Epithelial cell of proximal tubule (primary cell): ENCODE results near the gene TATDN2. TPM values are rescaled to one million over a fixed set of nuclear protein-coding genes. Genes with fewer than 3 reads are reported as not detected.

Experiments
- DNase-seq: peaks from one replicate; pipeline ENCODE4 v3.0.0-alpha.2; 2011; ENCODE audit warnings: low read depth
- H3K4me3 ChIP-seq: 2 replicates; pipeline ENCODE4 v1.5.1; 2011; ENCODE audit warnings: low read depth, mild to moderate bottlenecking, low read length
- total RNA-seq: library from RNA; depleted of rRNA; stranded (reverse); fragments of >200 nt; gene quantifications from 2 replicates; pipeline ENCODE4 v1.2.3, GENCODE V29; 2015
- TF ChIP-seq, protein P1 (sequence below): conservative IDR thresholded peaks from 2 replicates; pipeline ENCODE4 v1.5.1; 2012; ENCODE audit warnings: low read depth, mild to moderate bottlenecking, low read length

The TATDN2 gene
- total RNA-seq, 1 donor from 2014 or later: 14.6 TPM

DNA sequence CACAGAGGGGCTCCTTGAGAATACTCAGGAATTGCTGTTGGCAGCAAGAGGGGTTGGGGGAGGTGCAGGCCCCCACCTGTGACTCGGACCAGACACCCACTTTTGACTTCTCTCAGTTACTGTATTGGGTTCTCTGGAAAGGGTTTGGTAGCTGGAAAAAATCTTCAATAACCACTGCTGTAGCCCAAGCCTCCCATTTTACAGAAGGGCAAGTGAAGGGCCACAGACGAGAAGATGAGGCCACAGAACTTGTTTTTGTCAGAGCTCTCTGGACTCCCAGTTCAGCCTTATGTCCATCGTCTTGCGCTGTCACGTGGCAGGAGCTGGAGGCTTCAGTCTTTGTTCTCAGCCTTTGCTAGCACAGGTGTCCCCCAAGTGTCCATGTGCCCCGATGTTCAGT is 12.7 kb upstream of the TATDN2 start:
- H3K4me3 ChIP-seq: no peak overlapping the region
- TF ChIP-seq, protein P1, sequence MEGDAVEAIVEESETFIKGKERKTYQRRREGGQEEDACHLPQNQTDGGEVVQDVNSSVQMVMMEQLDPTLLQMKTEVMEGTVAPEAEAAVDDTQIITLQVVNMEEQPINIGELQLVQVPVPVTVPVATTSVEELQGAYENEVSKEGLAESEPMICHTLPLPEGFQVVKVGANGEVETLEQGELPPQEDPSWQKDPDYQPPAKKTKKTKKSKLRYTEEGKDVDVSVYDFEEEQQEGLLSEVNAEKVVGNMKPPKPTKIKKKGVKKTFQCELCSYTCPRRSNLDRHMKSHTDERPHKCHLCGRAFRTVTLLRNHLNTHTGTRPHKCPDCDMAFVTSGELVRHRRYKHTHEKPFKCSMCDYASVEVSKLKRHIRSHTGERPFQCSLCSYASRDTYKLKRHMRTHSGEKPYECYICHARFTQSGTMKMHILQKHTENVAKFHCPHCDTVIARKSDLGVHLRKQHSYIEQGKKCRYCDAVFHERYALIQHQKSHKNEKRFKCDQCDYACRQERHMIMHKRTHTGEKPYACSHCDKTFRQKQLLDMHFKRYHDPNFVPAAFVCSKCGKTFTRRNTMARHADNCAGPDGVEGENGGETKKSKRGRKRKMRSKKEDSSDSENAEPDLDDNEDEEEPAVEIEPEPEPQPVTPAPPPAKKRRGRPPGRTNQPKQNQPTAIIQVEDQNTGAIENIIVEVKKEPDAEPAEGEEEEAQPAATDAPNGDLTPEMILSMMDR: no peak
- no peak for DNase-seq

DNA sequence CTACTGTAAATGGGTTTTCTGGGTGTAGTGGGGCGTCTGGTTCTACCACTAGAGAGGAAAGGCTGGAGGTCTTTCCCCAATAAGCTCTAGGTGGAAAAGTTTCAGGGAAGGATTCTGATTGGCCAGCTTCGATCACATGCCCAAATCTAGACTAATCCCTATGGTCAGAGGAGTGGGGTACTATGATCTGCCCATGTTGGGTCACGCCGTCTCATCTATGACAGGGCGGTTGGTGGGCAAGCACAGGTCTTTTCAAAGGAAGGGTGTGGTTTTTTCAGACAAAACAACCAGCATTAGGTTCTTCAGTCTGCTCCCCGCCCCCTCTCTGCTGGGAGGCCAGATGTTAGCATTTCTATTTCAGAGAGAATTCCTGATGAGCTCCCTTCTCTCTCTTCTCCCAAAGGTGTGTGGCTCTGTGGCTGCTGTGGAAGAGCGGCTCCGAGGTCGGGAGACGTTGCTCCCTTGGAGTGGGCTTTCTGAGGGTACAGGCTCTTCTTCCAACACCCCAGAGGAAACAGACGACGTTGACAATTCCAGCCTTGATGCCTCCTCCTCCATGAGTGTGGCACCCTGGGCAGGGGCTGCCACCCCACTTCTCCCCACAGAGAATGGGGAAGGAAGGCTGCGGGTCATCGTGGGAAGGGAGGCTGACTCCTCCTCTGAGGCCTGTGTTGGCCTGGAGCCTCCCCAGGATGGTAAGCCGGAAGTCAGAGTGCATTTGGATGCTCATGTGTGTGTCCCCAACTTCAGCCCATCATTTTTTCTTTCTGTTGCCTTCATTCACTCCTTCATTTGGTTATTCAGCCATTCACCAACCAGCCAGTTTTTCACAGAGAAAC is 9.7 kb upstream of the TATDN2 start:
- TF ChIP-seq, protein P1: no peak
- DNase-seq: no peak
- no peak overlapping the region for H3K4me3 ChIP-seq

DNA sequence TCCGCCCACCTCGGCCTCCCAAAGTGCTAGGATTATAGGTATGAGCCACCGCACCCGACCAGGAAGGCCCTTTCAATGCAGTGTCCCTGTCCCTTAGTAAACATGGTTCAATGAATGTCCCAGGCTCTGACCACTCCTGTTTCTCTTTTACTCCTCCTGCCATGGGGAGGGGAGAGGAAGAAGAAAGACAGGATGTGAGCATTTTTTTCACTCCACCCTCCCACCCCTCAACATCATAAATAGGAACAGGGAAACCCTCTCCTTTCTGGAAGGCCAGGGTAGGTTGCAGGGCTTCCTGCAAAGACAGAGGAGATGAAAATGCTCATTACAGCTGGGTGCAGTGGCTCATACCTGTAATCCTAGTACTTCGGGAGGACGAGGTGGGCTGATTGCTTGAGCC is 7.5 kb upstream of the TATDN2 start:
- no peak for DNase-seq
- TF ChIP-seq, protein P1: no peak
- H3K4me3 ChIP-seq: no peak overlapping the region

- TF ChIP-seq, protein P1: no peak
- no peak overlapping the region for H3K4me3 ChIP-seq
- no peak for DNase-seq
These were observed 5.8 kb upstream of the TATDN2 start for GRCh38 chr3:10242182-10243065.

DNA sequence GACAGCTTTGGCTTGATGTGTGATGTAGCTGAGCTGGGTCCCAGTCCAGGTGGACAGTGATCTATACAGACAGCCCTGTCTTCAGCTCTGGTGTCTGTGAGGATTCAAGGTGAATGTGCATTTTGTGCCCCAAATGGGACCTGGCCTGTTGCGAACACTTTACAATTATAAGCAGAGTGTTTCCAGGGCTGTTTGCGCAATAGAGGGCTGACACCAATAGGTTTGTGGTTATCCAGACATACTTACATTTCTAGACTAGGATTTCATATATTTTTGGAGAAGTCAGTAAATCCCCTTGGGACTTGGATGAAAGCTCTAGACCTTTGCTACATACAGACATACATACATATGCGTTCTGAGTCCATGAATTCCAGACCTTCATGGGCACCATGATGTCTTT is 4.2 kb upstream of the TATDN2 start:
- no peak for DNase-seq
- no peak overlapping the region for H3K4me3 ChIP-seq
- TF ChIP-seq, protein P1: no peak

- TF ChIP-seq, protein P1: no peak
- no peak for DNase-seq
- H3K4me3 ChIP-seq: no peak overlapping the region
These were observed 3.1 kb upstream of the TATDN2 start for GRCh38 chr3:10245081-10245712.
